Superior temporal gyrus (tissue), 1 donor: ENCODE measurements around the gene MYH6.
"Not testable (repeated sequence)": the region's sequence is repeated elsewhere in the genome, so short reads cannot be mapped to it uniquely, and the experiment has no call there.

Source experiments
- DNase-seq: peaks from one replicate; pipeline ENCODE4 v3.0.0-alpha.2; 2016; ENCODE audit errors: extremely low spot score

Gene MYH6

GRCh38 chr14:23396781-23397407 is 11.2 kb downstream of the MYH6 start:
- DNase-seq, result no peak

GRCh38 chr14:23396126-23396525 is 11.9 kb downstream of the MYH6 start:
- no peak for DNase-seq

GRCh38 chr14:23392613-23393012 is 15.5 kb downstream of the MYH6 start:
- no peak for DNase-seq

GRCh38 chr14:23389871-23390270 is 18.2 kb downstream of the MYH6 start:
- not testable (repeated sequence) for DNase-seq

GRCh38 chr14:23389396-23389795 is 18.7 kb downstream of the MYH6 start:
- no peak for DNase-seq

GRCh38 chr14:23388996-23389395 is 19.1 kb downstream of the MYH6 start:
- DNase-seq, result no peak

GRCh38 chr14:23387916-23388882 is 19.9 kb downstream of the MYH6 start:
- DNase-seq, result no peak

GRCh38 chr14:23386999-23387398 is 21.1 kb downstream of the MYH6 start:
- DNase-seq, result no peak

GRCh38 chr14:23386266-23386657 is 21.8 kb downstream of the MYH6 start:
- not testable (repeated sequence) for DNase-seq

GRCh38 chr14:23385642-23386265 is 22.3 kb downstream of the MYH6 start:
- no peak for DNase-seq

- no peak for DNase-seq
These were observed 22.8 kb downstream of the MYH6 start for GRCh38 chr14:23385244-23385641.

GRCh38 chr14:23384364-23385080 is 23.6 kb downstream of the MYH6 start:
- DNase-seq, result no peak

- DNase-seq, result no peak
These were observed 25.2 kb downstream of the MYH6 start for GRCh38 chr14:23382731-23383440.

GRCh38 chr14:23382276-23382675 is 25.8 kb downstream of the MYH6 start:
- no peak for DNase-seq

- no peak for DNase-seq
These were observed 26.2 kb downstream of the MYH6 start for GRCh38 chr14:23381871-23382270.

- no peak for DNase-seq
These were observed 27.1 kb downstream of the MYH6 start for GRCh38 chr14:23380976-23381375.

- no peak for DNase-seq
These were observed 27.7 kb downstream of the MYH6 start for GRCh38 chr14:23380197-23380914.

- peak; percentile 61 for DNase-seq
These were observed 28.5 kb downstream of the MYH6 start for GRCh38 chr14:23379366-23380196.

- DNase-seq, result no peak
These were observed 29.4 kb downstream of the MYH6 start for GRCh38 chr14:23378612-23379220.
